ENCODE measurements around the gene NUPR1. TPM values are rescaled to one million over a fixed set of nuclear protein-coding genes. Genes with fewer than 3 reads are reported as not detected.
"Not testable (repeated sequence)": the region's sequence is repeated elsewhere in the genome, so short reads cannot be mapped to it uniquely, and the experiment has no call there.

NUPR1 gene
- polyA plus RNA-seq, 1 donor, result 5.8 TPM

DNA sequence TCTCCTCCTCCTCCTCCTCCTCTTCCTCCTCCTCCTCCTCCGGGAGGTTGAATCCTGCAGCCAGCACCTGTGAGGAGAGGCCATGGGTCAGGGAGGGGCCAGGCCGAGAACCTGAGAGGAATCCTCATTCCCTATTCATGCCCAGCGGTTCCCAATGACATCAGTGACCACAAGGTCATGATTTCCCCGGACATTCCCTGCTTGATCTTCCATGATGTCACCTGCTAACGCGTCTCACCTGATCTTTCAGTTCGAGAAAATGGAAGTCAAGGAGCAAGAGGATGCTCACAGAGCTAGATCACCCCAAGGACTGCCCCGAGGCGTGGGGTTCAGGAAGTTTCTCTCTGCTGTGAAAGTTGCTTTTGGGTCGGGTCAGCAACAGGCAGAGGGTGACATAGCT, 38.9 kb downstream of the NUPR1 start:
- no peak for DNase-seq

GRCh38 chr16:28498666-28499381, 40.0 kb downstream of the NUPR1 start:
- DNase-seq, result no peak

GRCh38 chr16:28497861-28498599, 40.7 kb downstream of the NUPR1 start:
- no peak for DNase-seq

DNA sequence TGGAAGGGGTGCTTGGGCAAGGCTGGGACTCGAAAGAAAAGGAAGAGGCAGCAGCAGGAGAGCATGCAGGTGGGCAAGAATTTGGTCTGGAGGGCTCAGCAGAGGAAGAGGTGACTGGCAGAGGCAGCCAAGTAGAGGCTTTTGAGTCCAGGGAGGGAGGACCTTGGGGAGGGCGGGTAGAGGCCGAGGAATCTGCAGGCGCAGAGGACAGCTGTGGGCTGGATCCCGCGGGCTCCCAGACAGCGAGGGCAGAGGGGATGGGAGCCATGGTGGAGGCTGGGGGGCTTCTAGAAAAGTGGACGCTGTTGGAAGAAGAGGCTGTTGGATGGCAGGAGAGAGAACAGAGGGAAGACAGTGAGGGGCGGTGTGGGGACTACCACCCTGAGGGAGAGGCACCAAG, 41.4 kb downstream of the NUPR1 start:
- no peak for DNase-seq

- no peak for DNase-seq
Measured at GRCh38 chr16:28496844-28497243, 41.9 kb downstream of the NUPR1 start.

DNA sequence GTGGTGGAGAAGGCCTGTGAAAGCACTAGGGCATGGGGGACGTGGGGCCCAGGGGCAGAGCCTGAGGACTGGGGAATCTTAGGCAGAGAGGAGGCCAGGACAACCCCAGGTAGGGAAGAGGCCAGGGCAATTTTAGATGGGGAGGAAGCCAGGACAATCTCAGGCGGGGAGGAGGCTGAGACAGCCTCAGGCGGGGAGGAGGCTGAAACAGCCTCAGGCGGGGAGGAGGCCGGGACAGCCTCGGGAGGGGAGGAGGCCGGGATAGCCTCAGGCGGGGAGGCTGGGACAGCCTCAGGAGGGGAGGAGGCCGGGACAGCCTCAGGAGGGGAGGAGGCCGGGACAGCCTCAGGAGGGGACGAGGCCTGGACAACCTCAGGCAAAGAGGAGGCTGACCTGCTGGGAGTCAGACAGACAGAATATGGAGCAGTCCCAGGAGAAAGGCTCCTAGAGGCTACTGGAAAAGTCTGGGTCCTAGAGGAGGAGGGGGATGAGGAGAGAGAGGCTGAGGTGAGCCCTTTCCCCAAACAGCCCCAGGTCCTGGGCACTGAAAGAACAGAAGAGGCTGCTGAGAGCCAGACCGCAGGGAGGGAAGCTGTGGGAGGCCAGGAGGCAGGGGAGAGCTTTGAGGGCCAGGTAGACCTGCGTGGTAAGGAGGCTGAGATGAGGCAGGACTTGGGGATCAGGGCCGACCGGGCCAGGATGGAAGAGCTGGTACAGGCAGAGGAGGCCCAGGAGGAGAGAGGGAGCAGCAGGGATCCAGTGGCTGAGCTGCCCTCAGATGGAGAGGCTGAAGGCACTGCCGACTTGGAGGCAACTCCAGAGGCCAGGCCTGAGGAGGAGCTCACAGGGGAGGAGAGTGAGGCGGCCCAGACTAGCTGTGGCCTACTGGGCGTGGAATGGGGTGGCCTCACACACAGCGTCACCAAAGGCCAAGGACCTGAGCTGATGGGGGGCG, 42.7 kb downstream of the NUPR1 start:
- DNase-seq, result no peak

DNA sequence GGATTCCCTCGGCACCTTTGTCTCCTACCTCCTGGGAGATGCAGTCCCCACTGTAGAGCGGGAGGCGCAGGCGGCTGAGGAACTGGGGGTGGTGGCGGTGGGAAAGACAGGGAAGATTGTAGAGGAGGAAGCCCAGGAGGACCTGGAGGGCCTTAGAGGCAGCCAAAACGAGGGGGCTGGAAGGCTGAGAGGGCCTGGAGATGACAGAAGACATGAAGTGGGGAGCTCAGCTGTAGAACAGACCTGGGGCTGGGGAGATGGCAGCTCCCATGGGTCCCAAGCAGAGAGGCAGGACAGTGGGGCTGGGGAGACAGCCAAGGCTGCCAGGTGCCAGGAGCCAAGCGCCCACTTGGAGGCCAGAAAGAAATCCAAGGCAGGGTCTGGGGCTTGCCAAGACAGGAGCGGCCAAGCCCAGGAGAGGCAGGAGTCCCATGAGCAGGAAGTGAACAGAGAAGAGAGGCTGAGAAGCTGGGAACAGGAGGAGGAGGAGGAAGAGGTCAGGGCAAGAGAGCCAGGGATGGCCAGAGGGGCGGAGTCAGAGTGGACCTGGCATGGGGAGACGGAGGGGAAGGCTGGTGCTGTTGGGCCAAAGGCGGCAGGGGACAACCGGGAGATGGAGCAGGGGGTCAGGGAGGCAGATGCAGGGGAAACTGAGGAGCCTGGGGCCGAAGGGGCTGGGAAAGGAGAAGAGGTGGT, 43.5 kb downstream of the NUPR1 start:
- DNase-seq, result no peak

GRCh38 chr16:28494121-28494851, 44.5 kb downstream of the NUPR1 start, which contains the start of gene APOBR:
Gene APOBR (plus strand): TSS chr16:28494643. CDS start chr16:28494682, 39 bp downstream.
- DNase-seq, result no peak

DNA sequence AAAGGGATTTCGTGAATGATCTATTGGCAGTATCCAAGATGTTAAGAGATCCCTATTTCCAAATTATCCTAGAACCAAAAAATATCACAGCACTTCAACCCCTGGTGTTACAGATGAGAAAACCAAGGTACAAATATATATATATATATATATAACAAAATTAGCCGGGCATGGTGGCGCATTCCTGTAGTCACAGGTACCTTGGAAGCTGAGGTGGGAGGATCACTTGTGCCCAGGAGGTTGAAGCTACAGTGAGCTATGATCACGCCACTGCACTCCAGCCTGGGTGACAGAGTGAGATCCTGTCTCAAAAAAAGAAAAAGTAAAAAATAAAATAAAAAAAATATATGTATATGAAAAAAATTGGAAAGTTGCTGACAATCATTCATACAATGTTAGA, 46.3 kb downstream of the NUPR1 start:
- no peak for DNase-seq

DNA sequence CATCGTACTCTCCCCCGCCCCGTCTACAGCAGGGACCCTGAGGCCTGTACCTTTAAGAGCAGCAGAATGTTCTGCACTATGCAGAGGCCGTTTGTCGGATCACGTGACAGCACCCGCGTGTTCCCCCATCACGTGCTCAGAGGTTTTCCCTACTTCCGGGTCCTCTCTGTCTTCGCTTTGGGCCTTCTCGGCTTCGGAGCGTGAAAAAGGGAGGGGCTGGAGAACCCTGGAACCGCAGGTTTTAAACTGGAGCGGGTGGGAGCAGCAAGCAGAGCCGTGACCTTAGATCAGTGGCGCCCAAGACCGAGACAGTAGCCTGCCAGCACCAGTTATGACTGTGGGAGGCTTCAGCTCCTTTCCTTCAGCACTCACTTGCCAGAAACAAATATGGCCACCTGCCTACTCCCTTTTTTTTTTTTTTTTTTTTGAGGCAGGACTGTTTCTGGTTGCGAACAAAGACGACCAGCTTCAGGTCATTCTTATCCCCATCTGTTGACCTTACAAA, 46.8 kb downstream of the NUPR1 start, which contains the start of gene CLN3:
CLN3 (minus strand) TSS at position 105 of the 505 bp plus-strand sequence. CDS start 315 bp downstream, outside the sequence.
- DNase-seq, result peak; percentile 92

DNA sequence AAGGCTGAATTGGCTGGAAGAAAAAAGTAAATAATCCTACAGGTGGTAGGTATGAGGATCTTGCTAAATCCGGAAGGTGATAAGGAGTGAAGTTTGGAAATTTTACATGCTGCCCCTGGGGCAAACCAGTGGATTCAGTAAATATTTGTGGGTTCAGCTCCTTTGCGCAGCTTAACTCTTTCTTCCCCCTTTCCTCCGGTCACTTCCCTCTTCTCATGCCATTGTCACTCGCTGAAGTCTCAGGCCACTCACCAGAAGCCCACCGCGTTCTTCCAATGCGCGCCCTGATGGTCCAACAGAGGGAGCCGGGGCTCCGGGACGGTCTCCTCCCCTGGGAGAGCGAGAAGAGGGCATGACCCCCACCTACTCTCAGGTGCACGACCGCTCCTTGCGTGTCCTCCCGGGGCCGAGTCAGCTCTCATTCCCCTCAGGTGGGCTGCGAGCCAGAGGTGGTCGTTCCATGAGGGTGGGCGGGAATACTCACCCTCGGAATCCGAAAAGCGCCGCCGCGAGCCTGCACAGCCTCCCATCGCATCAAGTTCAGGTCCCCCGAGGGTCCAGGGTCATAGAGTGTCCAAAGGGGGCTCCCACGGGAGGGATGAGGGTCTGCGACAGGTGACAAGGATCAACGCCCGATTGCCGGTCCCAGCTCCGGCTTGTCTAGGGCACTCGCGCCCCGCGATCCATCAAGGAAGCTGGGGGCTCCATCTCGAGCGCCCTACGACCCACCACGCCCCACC, 47.4 kb downstream of the NUPR1 start:
- peak; percentile 11 for DNase-seq

GRCh38 chr16:28486266-28486665, 52.5 kb downstream of the NUPR1 start:
- no peak for DNase-seq

GRCh38 chr16:28483361-28483760, 55.4 kb downstream of the NUPR1 start:
- DNase-seq, result not testable (repeated sequence)

Other genes with a start within 250 kb of the NUPR1 start
- 16.9 TPM for gene SBK1, start 246.4 kb downstream of the NUPR1 start, polyA plus RNA-seq (ENCODE audit: insufficient read length)
- gene NPIPB6, start 175.5 kb downstream of the NUPR1 start, polyA plus RNA-seq (ENCODE audit: insufficient read length), result 3.8 TPM
- gene EIF3CL, start 135.1 kb downstream of the NUPR1 start, polyA plus RNA-seq (ENCODE audit: insufficient read length), result 98.7 TPM
- 0.76 TPM for gene NPIPB7, start 66.6 kb downstream of the NUPR1 start, polyA plus RNA-seq (ENCODE audit: insufficient read length)
- gene CLN3, start 46.9 kb downstream of the NUPR1 start, polyA plus RNA-seq (ENCODE audit: insufficient read length), result 32.5 TPM
- 0.50 TPM for gene APOBR, start 44.3 kb downstream of the NUPR1 start, polyA plus RNA-seq (ENCODE audit: insufficient read length)
- gene IL27, start 32.1 kb downstream of the NUPR1 start, polyA plus RNA-seq (ENCODE audit: insufficient read length), result not detected
- gene SGF29, start 14.9 kb upstream of the NUPR1 start, polyA plus RNA-seq (ENCODE audit: insufficient read length), result 21.4 TPM
- gene SULT1A2, start 58.1 kb upstream of the NUPR1 start, polyA plus RNA-seq (ENCODE audit: insufficient read length), result 2.2 TPM
- gene SULT1A1, start 71.1 kb upstream of the NUPR1 start, polyA plus RNA-seq (ENCODE audit: insufficient read length), result 30.8 TPM
- 2.0 TPM for gene NPIPB8, start 99.1 kb upstream of the NUPR1 start, polyA plus RNA-seq (ENCODE audit: insufficient read length)
- 678 TPM for gene EIF3C, start 172.5 kb upstream of the NUPR1 start, polyA plus RNA-seq (ENCODE audit: insufficient read length)
- 4.5 TPM for gene NPIPB9, start 212.8 kb upstream of the NUPR1 start, polyA plus RNA-seq (ENCODE audit: insufficient read length)